ENCODE measurements around the gene ZGPAT. TPM values are rescaled to one million over a fixed set of nuclear protein-coding genes. Genes with fewer than 3 reads are reported as not detected.

Gene ZGPAT
- total RNA-seq, 2 experiments from 2014 or later, result 37.3 to 43.3 TPM

DNA sequence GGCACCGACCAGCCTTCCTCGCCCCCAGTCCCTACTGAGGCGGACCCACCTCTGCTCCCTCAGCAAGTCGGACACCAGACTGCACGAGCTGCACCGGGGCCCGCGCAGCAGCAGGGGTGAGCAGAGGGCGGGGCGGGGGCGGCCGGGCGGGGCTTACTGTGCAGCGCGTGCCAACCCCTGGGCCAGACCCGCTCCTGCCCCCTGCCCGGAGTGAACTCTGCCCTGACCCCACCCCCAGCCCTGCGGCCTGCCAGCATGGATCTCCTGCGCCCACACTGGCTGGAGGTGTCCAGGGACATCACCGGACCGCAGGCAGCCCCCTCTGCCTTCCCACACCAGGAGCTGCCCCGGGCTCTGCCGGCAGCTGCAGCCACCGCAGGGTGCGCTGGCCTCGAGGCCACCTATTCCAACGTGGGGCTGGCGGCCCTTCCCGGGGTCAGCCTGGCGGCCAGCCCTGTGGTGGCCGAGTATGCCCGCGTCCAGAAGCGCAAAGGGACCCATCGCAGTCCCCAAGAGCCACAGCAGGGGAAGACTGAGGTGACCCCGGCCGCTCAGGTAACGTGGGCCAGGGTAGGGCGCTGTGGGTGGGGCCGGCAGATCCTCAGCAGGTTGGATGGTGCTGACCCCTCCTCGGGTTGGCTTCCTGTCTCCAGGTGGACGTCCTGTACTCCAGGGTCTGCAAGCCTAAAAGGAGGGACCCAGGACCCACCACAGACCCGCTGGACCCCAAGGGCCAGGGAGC, 30.3 kb downstream of the ZGPAT start:
- no peaks in the 10 kb centered on the region for H3K9me3 Mint-ChIP-seq
- peak overlapping the region; percentile 87 for H3K4me3 Mint-ChIP-seq
- no peaks in the 10 kb centered on the region for H3K27me3 Mint-ChIP-seq
- peaks cover 28% of the 10 kb centered on the region for H3K4me1 Mint-ChIP-seq
- DNase-seq, result peak; percentile 40
- ChIA-PET POLR2A (no interaction called here), CTCF (interaction anchor here (1.0 to 4.2 kb wide), 3 partner anchors 12 to 548 kb away, joined by 3 to 27 read pairs (median 3); no protein-coding TSS in a partner anchor)
- peak overlapping the region; percentile 25 for H3K27ac Mint-ChIP-seq
- H3K36me3 Mint-ChIP-seq (ENCODE audit: low read depth), result peaks cover 31% of the 10 kb centered on the region

GRCh38 chr20:63738687-63739129, 30.9 kb downstream of the ZGPAT start:
- Mint-ChIP-seq H3K4me1 (peaks cover 23% of the 10 kb centered on the region), H3K27ac (peak overlapping the region; percentile 25), H3K9me3 (no peaks in the 10 kb centered on the region), H3K36me3 (ENCODE audit: low read depth) (peaks cover 30% of the 10 kb centered on the region), H3K4me3 (peak overlapping the region; percentile 87), H3K27me3 (no peaks in the 10 kb centered on the region)
- DNase-seq, result peak; percentile 42
- CTCF ChIA-PET, result interaction anchor here (1.1 to 4.2 kb wide), 3 partner anchors 12 to 26 kb away, joined by 3 to 27 read pairs (median 4); no protein-coding TSS in a partner anchor
- POLR2A ChIA-PET, result interaction anchor here (0.9 to 1.0 kb wide), 2 partner anchors 11 to 300 kb away, joined by 3 read pairs; no protein-coding TSS in a partner anchor

GRCh38 chr20:63739130-63740069, 31.6 kb downstream of the ZGPAT start, which contains the start of gene SLC2A4RG:
TSS of gene SLC2A4RG (plus strand) at chr20:63739776. CDS start at chr20:63739913, 137 bp downstream.
- Mint-ChIP-seq H3K4me3 (peak within 1 kb of the TSS; percentile 87), H3K4me1 (peaks cover 16% of the 10 kb centered on the region), H3K27me3 (no peaks in the 10 kb centered on the region), H3K9me3 (no peaks in the 10 kb centered on the region), H3K36me3 (ENCODE audit: low read depth) (peaks cover 26% of the 10 kb centered on the region), H3K27ac (peak within 1 kb of the TSS; percentile 54)
- ChIA-PET CTCF (interaction anchor here (1.1 to 4.2 kb wide), 2 partner anchors 11 to 25 kb away, joined by 4 to 27 read pairs; no protein-coding TSS in a partner anchor), POLR2A (interaction anchor here (0.9 to 1.0 kb wide), 2 partner anchors 11 to 299 kb away, joined by 3 read pairs; no protein-coding TSS in a partner anchor)
- peak; percentile 68 for DNase-seq

- peaks cover 23% of the 10 kb centered on the region for H3K36me3 Mint-ChIP-seq (ENCODE audit: low read depth)
- peaks cover 14% of the 10 kb centered on the region for H3K4me1 Mint-ChIP-seq
- POLR2A ChIA-PET, result interaction anchor here (1.1 kb wide), 1 partner anchor 32 kb away, joined by 4 read pairs; the partner anchor contains the start of genes ARFRP1 and ZGPAT
Measured at GRCh38 chr20:63740070-63740626, 32.3 kb downstream of the ZGPAT start.

GRCh38 chr20:63740627-63741353, 33.0 kb downstream of the ZGPAT start:
- Mint-ChIP-seq H3K27ac (peak overlapping the region; percentile 54), H3K27me3 (no peaks in the 10 kb centered on the region), H3K9me3 (no peaks in the 10 kb centered on the region), H3K4me3 (peak overlapping the region; percentile 63), H3K36me3 (ENCODE audit: low read depth) (peaks cover 18% of the 10 kb centered on the region), H3K4me1 (peaks cover 7% of the 10 kb centered on the region)
- ChIA-PET CTCF (interaction anchor here (0.6 to 1.5 kb wide), 6 partner anchors 10 to 64 kb away, joined by 3 to 5 read pairs (median 4); no protein-coding TSS in a partner anchor), POLR2A (interaction anchor here (1.1 kb wide), 1 partner anchor 33 kb away, joined by 4 read pairs; the partner anchor contains the start of genes ARFRP1 and ZGPAT)
- peak; percentile 42 for DNase-seq

More at GRCh38 chr20:63740070-63740626, 32.3 kb downstream of the ZGPAT start:
- Mint-ChIP-seq H3K4me3 (peak overlapping the region; percentile 59), H3K9me3 (no peaks in the 10 kb centered on the region), H3K27me3 (no peaks in the 10 kb centered on the region), H3K27ac (peak overlapping the region; percentile 54)
- DNase-seq, result peak; percentile 63
- CTCF ChIA-PET, result interaction anchor here (0.6 to 1.5 kb wide), 5 partner anchors 11 to 64 kb away, joined by 3 to 5 read pairs (median 4); no protein-coding TSS in a partner anchor

DNA sequence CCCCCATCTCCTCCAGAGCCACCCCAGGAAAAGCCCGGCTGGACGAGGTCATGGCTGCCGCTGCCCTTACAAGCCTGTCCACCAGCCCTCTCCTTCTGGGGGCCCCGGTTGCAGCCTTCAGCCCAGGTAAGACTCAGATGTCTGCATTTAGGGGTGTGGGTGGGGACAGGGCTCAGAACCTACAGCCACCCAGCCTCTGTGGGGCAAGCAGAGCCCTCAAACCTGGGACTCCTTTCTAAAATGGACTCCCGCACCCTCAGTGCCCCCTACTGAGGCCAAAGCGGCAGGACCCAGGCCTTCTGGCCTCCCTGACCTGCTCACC, 33.5 kb downstream of the ZGPAT start:
- CTCF ChIA-PET, result interaction anchor here (1.0 to 1.5 kb wide), 3 partner anchors 9 to 17 kb away, joined by 3 to 5 read pairs (median 4); no protein-coding TSS in a partner anchor
- Mint-ChIP-seq H3K27me3 (no peaks in the 10 kb centered on the region), H3K36me3 (ENCODE audit: low read depth) (peaks cover 14% of the 10 kb centered on the region), H3K9me3 (no peaks in the 10 kb centered on the region), H3K4me3 (peak overlapping the region; percentile 63), H3K27ac (no peak overlapping the region), H3K4me1 (peaks cover 2% of the 10 kb centered on the region)
- POLR2A ChIA-PET, result no interaction called here
- DNase-seq, result no peak

DNA sequence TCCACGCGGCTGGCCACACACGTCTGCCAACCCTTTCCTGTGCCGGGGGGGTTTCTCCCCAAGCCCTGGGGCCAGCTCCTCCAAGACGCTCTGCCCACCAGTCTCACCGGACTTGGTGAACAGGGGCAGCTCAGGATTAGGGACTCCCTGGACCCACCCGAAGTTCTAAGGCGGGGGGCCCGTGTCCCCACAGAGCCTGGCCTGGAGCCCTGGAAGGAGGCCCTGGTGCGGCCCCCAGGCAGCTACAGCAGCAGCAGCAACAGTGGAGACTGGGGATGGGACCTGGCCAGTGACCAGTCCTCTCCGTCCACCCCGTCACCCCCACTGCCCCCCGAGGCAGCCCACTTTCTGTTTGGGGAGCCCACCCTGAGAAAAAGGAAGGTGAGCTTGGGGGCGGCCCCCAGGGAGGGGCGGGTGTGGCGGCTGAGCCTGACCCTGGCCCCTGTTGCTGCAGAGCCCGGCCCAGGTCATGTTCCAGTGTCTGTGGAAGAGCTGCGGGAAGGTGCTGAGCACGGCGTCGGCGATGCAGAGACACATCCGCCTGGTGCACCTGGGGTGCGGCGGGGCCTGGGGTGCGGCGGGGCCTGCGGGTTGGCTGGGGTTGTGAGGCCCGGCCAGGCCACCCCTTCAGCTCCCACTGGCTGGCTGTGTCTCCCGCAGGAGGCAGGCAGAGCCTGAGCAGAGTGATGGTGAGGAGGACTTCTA, 34.0 kb downstream of the ZGPAT start:
- Mint-ChIP-seq H3K4me1 (no peaks in the 10 kb centered on the region), H3K4me3 (no peak overlapping the region), H3K27me3 (no peaks in the 10 kb centered on the region), H3K9me3 (no peaks in the 10 kb centered on the region), H3K36me3 (ENCODE audit: low read depth) (peaks cover 9% of the 10 kb centered on the region), H3K27ac (peak overlapping the region; percentile 25)
- ChIA-PET POLR2A (no interaction called here), CTCF (interaction anchor here (1.2 to 1.5 kb wide), 3 partner anchors 14 to 16 kb away, joined by 3 to 5 read pairs (median 4); no protein-coding TSS in a partner anchor)
- DNase-seq, result no peak

DNA sequence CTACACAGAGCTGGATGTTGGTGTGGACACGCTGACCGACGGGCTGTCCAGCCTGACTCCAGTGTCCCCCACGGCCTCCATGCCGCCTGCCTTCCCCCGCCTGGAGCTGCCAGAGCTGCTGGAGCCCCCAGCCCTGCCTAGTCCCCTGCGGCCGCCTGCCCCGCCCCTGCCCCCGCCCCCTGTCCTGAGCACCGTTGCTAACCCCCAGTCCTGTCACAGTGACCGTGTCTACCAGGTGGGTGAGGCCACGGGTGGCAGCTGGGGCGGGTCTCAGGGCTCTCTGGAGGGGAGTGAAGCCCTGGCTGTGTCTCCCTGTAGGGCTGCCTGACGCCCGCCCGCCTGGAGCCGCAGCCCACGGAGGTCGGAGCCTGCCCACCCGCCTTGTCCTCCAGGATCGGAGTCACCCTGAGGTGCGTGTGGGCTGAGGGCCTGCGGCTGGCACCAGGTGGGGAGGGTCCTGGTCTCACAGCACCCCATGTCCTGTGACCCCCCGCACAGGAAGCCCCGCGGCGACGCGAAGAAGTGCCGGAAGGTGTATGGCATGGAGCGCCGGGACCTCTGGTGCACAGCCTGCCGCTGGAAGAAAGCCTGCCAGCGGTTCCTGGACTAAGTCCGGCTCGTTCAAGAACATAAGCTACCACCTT, 34.7 kb downstream of the ZGPAT start:
- H3K4me1 Mint-ChIP-seq, result no peaks in the 10 kb centered on the region
- ChIA-PET POLR2A (no interaction called here), CTCF (interaction anchor here (1.3 to 1.8 kb wide), 2 partner anchors 8 to 15 kb away, joined by 3 to 4 read pairs; no protein-coding TSS in a partner anchor)
- no peak for DNase-seq
- H3K4me3 Mint-ChIP-seq, result no peak overlapping the region
- no peaks in the 10 kb centered on the region for H3K27me3 Mint-ChIP-seq
- no peak overlapping the region for H3K27ac Mint-ChIP-seq
- peaks cover 6% of the 10 kb centered on the region for H3K36me3 Mint-ChIP-seq (ENCODE audit: low read depth)
- no peaks in the 10 kb centered on the region for H3K9me3 Mint-ChIP-seq

- POLR2A ChIA-PET, result no interaction called here
- DNase-seq, result no peak
- H3K36me3 Mint-ChIP-seq (ENCODE audit: low read depth), result peaks cover 6% of the 10 kb centered on the region
- no peaks in the 10 kb centered on the region for H3K27me3 Mint-ChIP-seq
- H3K4me1 Mint-ChIP-seq, result no peaks in the 10 kb centered on the region
- CTCF ChIA-PET, result interaction anchor here (0.8 to 1.8 kb wide), 2 partner anchors 9 to 206 kb away, joined by 4 read pairs; partner anchors contain the start of gene PTK6
- no peak overlapping the region for H3K27ac Mint-ChIP-seq
- H3K9me3 Mint-ChIP-seq, result no peaks in the 10 kb centered on the region
- H3K4me3 Mint-ChIP-seq, result no peak overlapping the region
Measured at GRCh38 chr20:63743210-63743970, 35.6 kb downstream of the ZGPAT start.

DNA sequence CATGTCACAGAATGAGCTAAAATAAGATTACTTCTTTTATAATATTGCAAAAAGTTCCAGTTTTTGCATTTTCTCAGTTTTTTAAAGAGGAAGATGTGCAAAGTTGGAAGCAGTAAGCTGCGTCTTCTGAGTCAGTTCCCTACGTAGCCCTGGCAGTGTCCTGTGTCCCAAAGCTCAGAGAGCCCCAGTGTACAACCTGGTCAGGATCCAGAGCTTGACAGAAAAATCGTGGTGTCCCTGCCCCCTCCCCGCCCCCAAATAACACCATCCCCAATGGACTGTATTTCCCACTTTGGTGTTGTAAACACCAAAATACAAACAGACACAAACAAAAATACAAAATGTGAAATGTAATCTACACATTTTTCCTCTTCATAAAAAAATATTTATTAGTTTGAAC, 36.3 kb downstream of the ZGPAT start:
- Mint-ChIP-seq H3K4me3 (no peak overlapping the region), H3K27ac (no peak overlapping the region), H3K27me3 (no peaks in the 10 kb centered on the region), H3K36me3 (ENCODE audit: low read depth) (peaks cover 6% of the 10 kb centered on the region), H3K4me1 (peaks cover 4% of the 10 kb centered on the region), H3K9me3 (no peaks in the 10 kb centered on the region)
- no peak for DNase-seq
- POLR2A ChIA-PET, result no interaction called here
- CTCF ChIA-PET, result interaction anchor here (0.7 to 1.8 kb wide), 3 partner anchors 10 to 206 kb away, joined by 3 to 4 read pairs (median 4); partner anchors contain the start of gene PTK6

All from activated CD4-positive, alpha-beta T cell treated with anti-CD3 and anti-CD28 coated beads, Interleukin-2, amount 10 ng/mL, durations not matched to agents 7 days and 5 days (primary cell).